PC-3 (cell line): Measurements from ENCODE around the gene USP20.

Experiments used
- EZH2 ChIP-seq: fragments of 300-600 bp; sonication (generic); IDR thresholded peaks from one replicate; pipeline ENCODE4 v1.6.1; 2017; ENCODE audit warnings: antibody characterized with exemption, mild to moderate bottlenecking, low read length; ENCODE audit not compliant: unreplicated experiment
- EZH2phosphoT487 ChIP-seq: fragments of 300-600 bp; sonication (generic); IDR thresholded peaks from 2 replicates; pipeline ENCODE4 v1.6.1; 2018; ENCODE audit warnings: mild to moderate bottlenecking, antibody characterized with exemption, low read length, borderline replicate concordance
- TF ChIP-seq, protein P1 (sequence below): fragments of 300-600 bp; sonication (generic); conservative IDR thresholded peaks from 2 replicates; pipeline ENCODE4 v1.5.1; 2017; ENCODE audit warnings: antibody characterized with exemption, low read depth, mild to moderate bottlenecking, low read length

DNA sequence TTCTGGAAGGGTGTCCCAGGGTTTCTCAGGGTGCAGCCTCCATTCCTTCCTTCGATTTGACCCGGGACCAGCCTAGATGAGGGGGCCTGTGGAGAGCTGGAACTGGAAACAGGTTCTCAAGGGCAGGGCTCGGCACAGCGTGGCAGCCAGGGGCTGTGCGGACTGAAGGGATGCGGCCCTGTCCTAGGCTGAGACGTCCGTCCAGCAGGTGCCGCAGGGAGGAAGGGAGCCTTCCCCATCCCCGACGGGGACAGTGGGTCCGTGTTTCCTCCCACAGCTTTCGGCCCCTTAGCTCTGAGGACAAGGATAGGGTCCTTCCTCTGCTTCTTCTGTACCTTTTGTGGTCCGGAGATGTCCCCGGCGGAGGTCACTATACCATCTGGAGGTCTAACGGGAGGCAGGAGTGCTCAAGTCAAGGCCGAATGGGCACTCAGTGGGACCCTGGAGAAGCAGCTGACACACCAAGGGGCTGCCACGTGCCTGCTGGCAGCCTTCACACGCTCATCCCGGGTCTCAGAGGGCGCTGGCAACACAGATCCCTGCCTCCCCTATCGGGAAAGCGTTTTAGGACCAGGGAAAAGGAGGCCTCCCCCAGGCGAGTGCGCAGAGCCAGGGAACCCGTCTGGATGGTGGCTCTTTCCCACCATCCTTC is 49.9 kb downstream of the USP20 start:
- TF ChIP-seq, protein P1, sequence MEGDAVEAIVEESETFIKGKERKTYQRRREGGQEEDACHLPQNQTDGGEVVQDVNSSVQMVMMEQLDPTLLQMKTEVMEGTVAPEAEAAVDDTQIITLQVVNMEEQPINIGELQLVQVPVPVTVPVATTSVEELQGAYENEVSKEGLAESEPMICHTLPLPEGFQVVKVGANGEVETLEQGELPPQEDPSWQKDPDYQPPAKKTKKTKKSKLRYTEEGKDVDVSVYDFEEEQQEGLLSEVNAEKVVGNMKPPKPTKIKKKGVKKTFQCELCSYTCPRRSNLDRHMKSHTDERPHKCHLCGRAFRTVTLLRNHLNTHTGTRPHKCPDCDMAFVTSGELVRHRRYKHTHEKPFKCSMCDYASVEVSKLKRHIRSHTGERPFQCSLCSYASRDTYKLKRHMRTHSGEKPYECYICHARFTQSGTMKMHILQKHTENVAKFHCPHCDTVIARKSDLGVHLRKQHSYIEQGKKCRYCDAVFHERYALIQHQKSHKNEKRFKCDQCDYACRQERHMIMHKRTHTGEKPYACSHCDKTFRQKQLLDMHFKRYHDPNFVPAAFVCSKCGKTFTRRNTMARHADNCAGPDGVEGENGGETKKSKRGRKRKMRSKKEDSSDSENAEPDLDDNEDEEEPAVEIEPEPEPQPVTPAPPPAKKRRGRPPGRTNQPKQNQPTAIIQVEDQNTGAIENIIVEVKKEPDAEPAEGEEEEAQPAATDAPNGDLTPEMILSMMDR, result peak; percentile 42
- TF ChIP-seq EZH2 (no peak), EZH2phosphoT487 (no peak)
